SH-SY5Y (cell line): ENCODE data around the gene ZNF787.

Experiments
- GATA2 ChIP-seq: IDR thresholded peaks from 2 replicates; pipeline ENCODE4 v1.6.1; 2011; ENCODE audit warnings: mild to moderate bottlenecking, low read depth, low read length
- GATA3 ChIP-seq: IDR thresholded peaks from 2 replicates; pipeline ENCODE4 v1.6.1; 2011; ENCODE audit warnings: low read depth, mild to moderate bottlenecking, low read length, moderate library complexity

The ZNF787 gene

DNA sequence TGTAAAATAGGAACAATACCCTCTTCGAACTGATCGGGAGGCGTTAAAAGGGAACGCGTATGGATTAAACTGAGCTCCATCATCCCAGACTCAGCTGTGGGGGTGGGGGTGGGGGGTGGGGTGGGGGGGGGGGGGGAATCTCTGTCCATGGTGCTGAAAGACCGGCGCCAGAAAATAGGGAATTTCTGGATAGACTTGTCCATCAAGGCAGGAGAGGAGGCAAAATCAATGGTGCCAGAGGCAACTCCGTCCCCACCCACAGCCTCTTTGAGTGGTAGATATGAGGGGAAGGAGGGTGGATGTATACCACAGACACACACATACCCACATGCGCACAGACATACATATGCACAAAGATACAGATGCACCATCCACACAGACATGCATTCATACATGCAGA lies 37.4 kb downstream of the ZNF787 start:
- TF ChIP-seq GATA3 (no peak), GATA2 (no peak)

DNA sequence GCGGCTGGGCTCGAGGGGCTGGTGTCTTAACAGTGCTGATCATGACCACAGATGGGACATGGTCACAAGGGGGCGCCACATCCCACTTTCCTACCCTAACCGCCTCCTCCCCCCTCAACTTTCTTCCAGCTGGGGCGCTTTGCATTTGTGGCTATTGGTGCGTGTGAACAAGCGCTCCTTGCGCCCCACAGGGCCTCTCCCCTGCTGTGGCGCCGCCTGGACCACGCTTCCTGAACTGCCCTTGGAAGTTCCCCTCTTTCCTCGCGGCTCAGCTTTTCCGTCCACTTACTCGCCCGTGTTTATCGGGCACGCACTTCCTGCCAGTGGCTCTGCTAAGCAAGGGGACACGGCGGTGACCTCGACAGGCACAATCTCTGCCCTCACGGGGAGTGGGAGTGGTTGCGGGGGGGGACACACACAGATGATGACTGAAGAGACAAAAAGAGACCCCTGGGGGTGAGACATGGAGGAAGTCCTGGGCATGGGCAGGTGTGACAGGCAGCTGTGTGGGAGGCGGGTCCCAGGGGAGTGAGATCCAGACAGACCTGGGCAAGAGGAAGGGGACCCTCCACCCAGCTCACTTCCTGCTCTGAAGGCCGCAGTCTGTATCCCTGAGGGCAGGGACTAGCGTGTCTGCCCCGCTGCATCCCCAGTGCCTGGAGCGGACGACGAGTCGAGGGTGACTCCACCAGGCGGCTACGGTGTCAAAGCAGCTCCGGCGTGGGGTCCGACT lies 40.3 kb downstream of the ZNF787 start:
- TF ChIP-seq GATA3 (no peak), GATA2 (no peak)

DNA sequence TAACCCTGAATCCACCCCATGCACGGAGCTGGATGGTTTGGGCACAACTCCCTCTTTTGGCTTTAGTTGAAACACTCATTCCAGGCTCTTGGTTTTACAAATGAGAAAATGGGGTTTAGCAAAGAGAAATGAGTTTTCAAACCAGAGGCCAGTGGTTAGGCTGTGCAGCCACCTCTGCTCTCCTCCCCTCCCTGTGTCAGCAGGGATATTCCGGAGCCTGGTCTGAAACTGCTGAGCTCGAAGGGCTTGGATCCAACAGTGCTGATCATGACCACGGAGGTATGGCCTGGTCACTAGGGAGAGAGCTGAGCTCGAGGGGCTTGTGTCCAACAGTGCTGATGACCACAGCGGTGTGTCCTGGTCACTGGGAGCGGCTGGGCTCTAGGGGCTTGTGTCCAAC lies 41.5 kb downstream of the ZNF787 start:
- TF ChIP-seq GATA3 (no peak), GATA2 (no peak)

- TF ChIP-seq GATA2 (no peak), GATA3 (no peak)
Measured at GRCh38 chr19:56076498-56076897, 44.6 kb downstream of the ZNF787 start.

GRCh38 chr19:56071151-56071550 lies 49.9 kb downstream of the ZNF787 start:
- TF ChIP-seq GATA3 (no peak), GATA2 (no peak)

- no peak for TF ChIP-seq GATA2
- TF ChIP-seq GATA3 = no peak
Measured at GRCh38 chr19:56069642-56070041, 51.5 kb downstream of the ZNF787 start.

GRCh38 chr19:56066152-56067023 lies 54.7 kb downstream of the ZNF787 start:
- TF ChIP-seq GATA2 (no peak), GATA3 (no peak)

DNA sequence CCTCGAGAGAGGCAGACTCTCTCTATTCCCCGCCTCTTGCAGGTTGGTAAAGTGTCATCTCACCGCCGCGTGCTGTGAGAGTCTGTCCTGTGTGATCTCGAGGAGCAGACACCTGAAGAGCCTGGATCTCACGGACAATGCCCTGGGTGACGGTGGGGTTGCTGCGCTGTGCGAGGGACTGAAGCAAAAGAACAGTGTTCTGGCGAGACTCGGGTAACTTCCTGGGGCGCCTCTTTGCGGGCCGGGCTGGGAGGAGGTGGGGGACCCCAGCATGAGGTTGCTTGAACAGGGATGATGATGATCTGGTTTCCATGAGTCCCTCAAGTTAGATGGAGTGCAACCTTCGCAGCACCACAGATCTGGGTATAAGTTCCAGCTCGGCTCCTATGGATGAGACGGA lies 67.5 kb downstream of the ZNF787 start:
- TF ChIP-seq GATA3 (no peak), GATA2 (no peak)
